Thoracic aorta (tissue), 2 donors: ENCODE measurements around the gene SERPINB11. TPM values are rescaled to one million over a fixed set of nuclear protein-coding genes. Genes with fewer than 3 reads are reported as not detected.

Experiments used
- ATAC-seq: fragments of 150-250 bp; one replicate; pipeline ENCODE4 v1.8.0; 2017; ENCODE audit warnings: low read depth; ENCODE audit not compliant: insufficient number of reproducible peaks, low FRiP score
- DNase-seq: peaks from one replicate; pipeline ENCODE4 v3.0.0-alpha.2; 2020; ENCODE audit warnings: low spot score
- H3K27ac ChIP-seq, 2 donors: fragments of 200-600 bp; sonication (generic); 1 replicate in 1 of 2; 2 replicates in 1 of 2; pipeline ENCODE4 v1.5.1; 2016; ENCODE audit warnings: mild to moderate bottlenecking in 2 of 2, moderate library complexity in 2 of 2
- H3K27me3 ChIP-seq: fragments of 200-600 bp; sonication (generic); replicated peaks from 2 replicates; pipeline ENCODE4 v1.6.0; 2016; ENCODE audit warnings: mild to moderate bottlenecking; ENCODE audit not compliant: insufficient read depth
- H3K36me3 ChIP-seq: fragments of 200-600 bp; sonication (generic); one replicate; pipeline ENCODE4 v1.5.1; 2016
- H3K4me1 ChIP-seq, 2 donors: fragments of 200-600 bp; sonication (generic); 1 replicate in 1 of 2; 2 replicates in 1 of 2; pipeline versions ENCODE4 v1.5.1 to v1.6.0; 2016; ENCODE audit warnings: low read depth in 2 of 2, mild to moderate bottlenecking in 1 of 2; ENCODE audit not compliant: control insufficient read depth in 1 of 2
- H3K4me3 ChIP-seq: fragments of 200-600 bp; sonication (generic); 2 replicates; pipeline ENCODE4 v1.5.1; 2016; ENCODE audit warnings: mild to moderate bottlenecking
- H3K9me3 ChIP-seq: fragments of 200-600 bp; sonication (generic); 2 replicates; pipeline ENCODE4 v1.5.1; 2016
- total RNA-seq, 2 donors: library from RNA; depleted of rRNA; stranded (reverse); fragments of >200 nt; gene quantifications; one replicate each; pipeline versions ENCODE4 v1.1.0 to v1.2.3, GENCODE V29; 2016
- TF ChIP-seq, protein P1 (sequence below): fragments of 200-600 bp; sonication (generic); IDR thresholded peaks from one replicate; pipeline ENCODE4 v1.5.1; 2019; ENCODE audit warnings: antibody characterized with exemption

The SERPINB11 gene
- total RNA-seq, 2 donors from 2014 or later: not detected

DNA sequence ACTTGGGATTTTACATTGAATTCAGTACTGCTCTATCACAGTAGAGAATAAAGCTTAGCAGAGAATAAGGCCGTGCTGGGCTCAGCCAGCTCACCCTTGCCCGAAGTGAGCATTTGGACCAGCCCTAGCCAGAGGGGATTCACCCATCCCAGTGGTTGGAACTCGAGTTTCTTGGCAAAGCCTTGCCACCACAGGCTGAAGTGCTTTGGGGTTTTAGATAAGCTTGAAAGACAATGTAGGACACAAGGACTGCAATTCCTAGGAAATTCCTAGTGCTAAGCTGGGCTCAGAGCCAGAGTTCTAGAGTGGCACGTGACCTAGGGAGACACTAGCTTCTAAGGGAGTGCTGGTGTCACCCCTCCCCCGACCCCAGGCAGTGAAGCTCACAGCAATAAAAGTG is 28.0 kb downstream of the SERPINB11 start:
- no peaks in the 10 kb centered on the region for H3K27me3 ChIP-seq
- TF ChIP-seq, protein P1, sequence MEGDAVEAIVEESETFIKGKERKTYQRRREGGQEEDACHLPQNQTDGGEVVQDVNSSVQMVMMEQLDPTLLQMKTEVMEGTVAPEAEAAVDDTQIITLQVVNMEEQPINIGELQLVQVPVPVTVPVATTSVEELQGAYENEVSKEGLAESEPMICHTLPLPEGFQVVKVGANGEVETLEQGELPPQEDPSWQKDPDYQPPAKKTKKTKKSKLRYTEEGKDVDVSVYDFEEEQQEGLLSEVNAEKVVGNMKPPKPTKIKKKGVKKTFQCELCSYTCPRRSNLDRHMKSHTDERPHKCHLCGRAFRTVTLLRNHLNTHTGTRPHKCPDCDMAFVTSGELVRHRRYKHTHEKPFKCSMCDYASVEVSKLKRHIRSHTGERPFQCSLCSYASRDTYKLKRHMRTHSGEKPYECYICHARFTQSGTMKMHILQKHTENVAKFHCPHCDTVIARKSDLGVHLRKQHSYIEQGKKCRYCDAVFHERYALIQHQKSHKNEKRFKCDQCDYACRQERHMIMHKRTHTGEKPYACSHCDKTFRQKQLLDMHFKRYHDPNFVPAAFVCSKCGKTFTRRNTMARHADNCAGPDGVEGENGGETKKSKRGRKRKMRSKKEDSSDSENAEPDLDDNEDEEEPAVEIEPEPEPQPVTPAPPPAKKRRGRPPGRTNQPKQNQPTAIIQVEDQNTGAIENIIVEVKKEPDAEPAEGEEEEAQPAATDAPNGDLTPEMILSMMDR: no peak
- no peaks in the 10 kb centered on the region for H3K36me3 ChIP-seq
- ATAC-seq (no peak), DNase-seq (no peak)
- no peak overlapping the region for H3K27ac ChIP-seq
- no peaks in the 10 kb centered on the region for H3K9me3 ChIP-seq
- H3K4me3 ChIP-seq: no peak overlapping the region
- H3K4me1 ChIP-seq: no peaks in the 10 kb centered on the region

DNA sequence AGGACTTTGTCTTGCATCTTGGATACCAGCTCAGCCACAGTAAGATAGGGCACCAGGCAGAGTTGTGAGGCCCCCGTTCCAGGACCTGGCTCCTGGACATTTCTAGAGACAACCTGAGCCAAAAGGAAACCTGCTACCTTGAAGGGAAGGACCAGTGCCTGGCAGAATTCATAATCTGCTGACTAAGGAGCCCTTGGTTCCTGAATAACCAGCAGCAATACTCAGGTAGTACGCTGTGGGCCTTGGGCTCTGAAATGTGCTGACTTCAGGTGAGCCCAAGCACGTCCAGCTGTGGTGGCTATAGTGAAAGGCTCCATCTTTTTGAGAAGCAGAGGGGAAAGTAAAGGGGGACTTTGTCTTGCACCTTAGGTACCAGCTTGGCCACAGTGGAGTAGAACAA is 28.5 kb downstream of the SERPINB11 start:
- Histone ChIP-seq H3K9me3 (no peaks in the 10 kb centered on the region), H3K4me3 (no peak overlapping the region), H3K27ac (no peak overlapping the region), H3K27me3 (no peaks in the 10 kb centered on the region), H3K4me1 (no peaks in the 10 kb centered on the region), H3K36me3 (no peaks in the 10 kb centered on the region)
- ATAC-seq (no peak), DNase-seq (no peak)
- TF ChIP-seq, protein P1: no peak

- DNase-seq (no peak), ATAC-seq (no peak)
- Histone ChIP-seq H3K4me3 (no peak overlapping the region), H3K27ac (no peak overlapping the region), H3K9me3 (no peaks in the 10 kb centered on the region), H3K36me3 (no peaks in the 10 kb centered on the region), H3K4me1 (no peaks in the 10 kb centered on the region), H3K27me3 (no peaks in the 10 kb centered on the region)
- TF ChIP-seq, protein P1: no peak
Measured at GRCh38 chr18:63736876-63737275, 34.1 kb downstream of the SERPINB11 start.

- no peaks in the 10 kb centered on the region for H3K9me3 ChIP-seq
- no peaks in the 10 kb centered on the region for H3K27me3 ChIP-seq
- no peak for DNase-seq
- H3K4me3 ChIP-seq: no peak overlapping the region
- no peaks in the 10 kb centered on the region for H3K4me1 ChIP-seq
- H3K27ac ChIP-seq: no peak overlapping the region
- H3K36me3 ChIP-seq: no peaks in the 10 kb centered on the region
- TF ChIP-seq, protein P1: no peak
- no peak for ATAC-seq
Measured at GRCh38 chr18:63741769-63742168, 39.0 kb downstream of the SERPINB11 start.

DNA sequence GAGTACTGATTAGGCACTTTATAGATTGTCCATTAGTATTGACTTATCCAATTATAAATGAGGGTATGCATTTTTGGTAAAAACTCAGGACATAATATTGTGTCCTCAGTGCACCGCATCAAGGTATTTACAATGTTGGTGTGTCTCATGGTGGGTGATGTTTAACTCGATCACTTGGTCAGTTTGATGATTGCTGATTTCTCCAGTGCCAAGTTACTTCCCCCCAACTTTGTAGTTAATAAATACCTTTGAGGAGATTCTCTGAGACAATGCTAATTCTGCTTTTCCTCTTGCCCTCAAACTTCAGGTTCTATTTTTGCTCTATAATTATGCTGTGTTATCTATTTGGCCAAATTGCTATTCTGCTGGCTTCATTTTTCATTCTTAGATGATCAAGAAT is 44.2 kb downstream of the SERPINB11 start:
- no peak overlapping the region for H3K4me3 ChIP-seq
- no peak for DNase-seq
- H3K4me1 ChIP-seq: no peaks in the 10 kb centered on the region
- H3K27ac ChIP-seq: no peak overlapping the region
- no peaks in the 10 kb centered on the region for H3K9me3 ChIP-seq
- ATAC-seq: no peak
- no peaks in the 10 kb centered on the region for H3K36me3 ChIP-seq
- H3K27me3 ChIP-seq: no peaks in the 10 kb centered on the region
- TF ChIP-seq, protein P1: no peak
